GM12878 (cell line): ENCODE data around the gene MTERF1. TPM values are rescaled to one million over a fixed set of nuclear protein-coding genes. Genes with fewer than 3 reads are reported as not detected.

Experiments
- ATAC-seq: fragments of 200-7000 bp; cut with Tn5 transposase; 3 replicates; pipeline ENCODE4 v1.9.1; 2020; ENCODE audit warnings: mild to moderate bottlenecking, moderate library complexity
- BruUV-seq: library from RNA; stranded (reverse); fragments of 400-500 nt; replicated peaks from 2 replicates; lab custom pipeline; 2021; lab: Mats Ljungman, UMichigan
- CTCF ChIA-PET: fragments of 300-600 bp; sonication (Branson Sonifier 250); formaldehyde crosslinking; extraction: SDS; loops from one replicate; lab custom pipeline; 2021; ENCODE audit warnings: inconsistent platforms; lab: Yijun Ruan, JAX
- POLR2A ChIA-PET: fragments of 350-600 bp; formaldehyde crosslinking; extraction: SDS; loops from one replicate; lab custom pipeline; 2021; ENCODE audit warnings: inconsistent platforms; lab: Charles Lee
- RAD21 ChIA-PET: fragments of 300-600 bp; sonication (Branson Sonifier 250); formaldehyde crosslinking; loops from one replicate; lab custom pipeline; 2023; ENCODE audit warnings: antibody characterized with exemption; ENCODE audit not compliant: unreplicated experiment; lab: Charles Lee
- SMC1A ChIA-PET: fragments of 300-600 bp; sonication (Branson Sonifier 250); formaldehyde crosslinking; loops from one replicate; lab custom pipeline; 2023; ENCODE audit not compliant: unreplicated experiment, uncharacterized antibody; lab: Charles Lee
- DNase-seq: peaks from one replicate; pipeline ENCODE4 v3.0.0-alpha.2; 2011; ENCODE audit warnings: low read depth, low spot score
- FAIRE-seq: peaks from 3 replicates; lab custom pipeline; 2011; peaks lifted over from hg19 to GRCh38; lab: Jason Lieb, UNC
- H2AFZ ChIP-seq: 2 replicates; pipeline ENCODE4 v1.6.0; 2011; ENCODE audit warnings: low read depth, low read length, control low read depth; ENCODE audit not compliant: control insufficient read depth
- H3K27ac ChIP-seq: 2 replicates; pipeline ENCODE4 v1.5.1; 2011; ENCODE audit warnings: control low read depth; ENCODE audit not compliant: control insufficient read depth, insufficient read depth
- H3K27me3 ChIP-seq, 2 experiments: replicated peaks in 1 of 2; 2 replicates each; pipeline versions ENCODE4 v1.6.0 to v1.6.1; 2011; ENCODE audit warnings: low read length in 1 of 2; ENCODE audit not compliant: control insufficient read depth in 2 of 2, insufficient read depth in 2 of 2
- H3K36me3 ChIP-seq, 2 experiments: 2 replicates each; pipeline ENCODE4 v1.5.1; 2011; ENCODE audit warnings: low read length in 1 of 2; ENCODE audit not compliant: control insufficient read depth in 2 of 2, insufficient read depth in 2 of 2
- H3K4me1 ChIP-seq: 2 replicates; pipeline ENCODE4 v1.6.1; 2011; ENCODE audit warnings: mild to moderate bottlenecking, low read length, moderate library complexity, mixed read lengths; ENCODE audit not compliant: control insufficient read depth, insufficient read depth
- H3K4me2 ChIP-seq: 2 replicates; pipeline ENCODE4 v1.6.0; 2011; ENCODE audit warnings: control low read depth; ENCODE audit not compliant: control insufficient read depth, insufficient read depth
- H3K4me3 ChIP-seq: fragments of 200-600 bp; sonication (generic); 2 replicates; pipeline ENCODE4 v1.5.1; 2016
- H3K79me2 ChIP-seq: 2 replicates; pipeline ENCODE4 v1.6.0; 2011; ENCODE audit warnings: low read length; ENCODE audit not compliant: control insufficient read depth, insufficient read depth
- H3K9ac ChIP-seq: 2 replicates; pipeline ENCODE4 v1.8.0; 2011; ENCODE audit warnings: low read length, control low read depth, mixed read lengths; ENCODE audit not compliant: control insufficient read depth, insufficient read depth
- H3K9me3 ChIP-seq: replicated peaks from 3 replicates; pipeline ENCODE4 v1.5.1; 2011; ENCODE audit warnings: mild to moderate bottlenecking, low read length; ENCODE audit not compliant: control insufficient read depth, insufficient read depth
- H4K20me1 ChIP-seq: 2 replicates; pipeline ENCODE4 v1.6.0; 2011; ENCODE audit not compliant: control insufficient read depth, insufficient read depth
- BACH1 ChIP-seq: fragments of 450-650 bp; IDR thresholded peaks from 2 replicates; pipeline ENCODE4 v1.6.1; 2017; ENCODE audit warnings: mild to moderate bottlenecking, borderline replicate concordance
- CBFB ChIP-seq: IDR thresholded peaks from 2 replicates; pipeline ENCODE4 v1.6.1; 2016; ENCODE audit warnings: antibody characterized with exemption, low read depth
- EED ChIP-seq: sonication (generic); IDR thresholded peaks from 2 replicates; pipeline ENCODE4 v1.6.1; 2016; ENCODE audit warnings: antibody characterized with exemption, low read depth
- EGR1 ChIP-seq, 2 experiments: IDR thresholded peaks; 1 replicate in 1 of 2; 2 replicates in 1 of 2; pipeline ENCODE4 v1.6.1; 2011 to 2012; ENCODE audit warnings: low read depth in 2 of 2, low read length in 2 of 2, borderline replicate concordance in 1 of 2, mild to moderate bottlenecking in 1 of 2, moderate library complexity in 1 of 2
- NRF1 ChIP-seq: conservative IDR thresholded peaks from 2 replicates; pipeline ENCODE4 v1.6.1; 2011; ENCODE audit warnings: mild to moderate bottlenecking, low read depth, low read length, improper control_type of control experiment
- POLR2AphosphoS2 ChIP-seq: IDR thresholded peaks from 2 replicates; pipeline ENCODE4 v1.6.1; 2011; ENCODE audit warnings: low read depth, mild to moderate bottlenecking, low read length, improper control_type of control experiment, moderate library complexity
- RAD21 ChIP-seq: IDR thresholded peaks from 2 replicates; pipeline ENCODE4 v1.6.1; 2011; ENCODE audit warnings: mild to moderate bottlenecking, low read depth, low read length, moderate library complexity; ENCODE audit not compliant: insufficient read depth
- RELA ChIP-seq: fragments of 450-650 bp; IDR thresholded peaks from 2 replicates; pipeline ENCODE4 v1.8.0; 2014; ENCODE audit warnings: borderline replicate concordance; ENCODE audit not compliant: partially characterized antibody
- SIN3A ChIP-seq: IDR thresholded peaks from 2 replicates; pipeline ENCODE4 v1.6.1; 2012; ENCODE audit warnings: low read depth, low read length, improper control_type of control experiment
- SMARCA5 ChIP-seq: fragments of 450-650 bp; IDR thresholded peaks from 2 replicates; pipeline ENCODE4 v1.6.1; 2017; ENCODE audit warnings: mild to moderate bottlenecking
- SPI1 ChIP-seq: IDR thresholded peaks from 2 replicates; pipeline ENCODE4 v1.6.1; 2011; ENCODE audit warnings: low read depth, mild to moderate bottlenecking, low read length, moderate library complexity, borderline replicate concordance; ENCODE audit not compliant: insufficient read depth
- SREBF1 ChIP-seq: IDR thresholded peaks from 2 replicates; pipeline ENCODE4 v1.6.1; 2012; ENCODE audit warnings: mild to moderate bottlenecking, low read length
- TAF1 ChIP-seq: IDR thresholded peaks from 2 replicates; pipeline ENCODE4 v1.6.1; 2011; ENCODE audit warnings: mild to moderate bottlenecking, low read depth, low read length, borderline replicate concordance
- TARDBP ChIP-seq: IDR thresholded peaks from 2 replicates; pipeline ENCODE4 v1.6.1; 2016; ENCODE audit warnings: borderline replicate concordance
- in situ Hi-C: fragments of 300-500 bp; cut with MboI; formaldehyde crosslinking; loops from 9 replicates; pipeline ENCODE4 v1.14.3; 2018; ENCODE audit warnings: mixed read lengths
- intact Hi-C: fragments of 100-400 bp; cut with micrococcal nuclease; formaldehyde crosslinking; loops from one replicate; pipeline ENCODE4 v1.14.2; 2022; ENCODE audit not compliant: unreplicated experiment
- polyA plus RNA-seq, 11 experiments: library from polyadenylated mRNA; depleted of rRNA in 4 of 11; unstranded in 6 of 11; stranded (reverse) in 5 of 11; fragments of >200 nt; fragmentation: Nextera tagmentation in 4 of 11; fragmentation: Illumina TruSeq in 1 of 11; extraction: Ambion mirVana in 4 of 11; extraction: Trizol in 1 of 11; gene quantifications; 1 replicate in 1 of 11; 2 replicates in 10 of 11; pipeline versions ENCODE4 v1.2.1 to v1.2.3, GENCODE V29; 2011 to 2016; ENCODE audit warnings: inconsistent platforms in 2 of 11, missing spikeins in 2 of 11, low read depth in 1 of 11
- total RNA-seq, 4 experiments: library from RNA; depleted of rRNA in 3 of 4; stranded (reverse); fragments of >200 nt in 3 of 4; fragmentation: Illumina TruSeq in 1 of 4; extraction: Trizol in 1 of 4; gene quantifications; 2 replicates each; pipeline versions ENCODE4 v1.2.1 to v1.2.3, GENCODE V29; 2013 to 2021
- TF ChIP-seq, protein P1 (sequence below): fragments of 450-650 bp; formaldehyde crosslinking; IDR thresholded peaks from 2 replicates; pipeline ENCODE4 v1.4.0; 2022; ENCODE audit warnings: mild to moderate bottlenecking, moderate library complexity
- TF ChIP-seq, protein P2 (sequence below): fragments of 450-650 bp; IDR thresholded peaks from 2 replicates; pipeline ENCODE4 v1.6.1; 2017; ENCODE audit warnings: mild to moderate bottlenecking, moderate library complexity

MTERF1 gene
- total and polyA plus RNA-seq, 10 of the 15 experiments (the other 5 are each of a cell fraction or from before 2014, with no cell fraction given) = 14.7 to 38.7 (median 28.0) TPM

- TF ChIP-seq, protein P1, sequence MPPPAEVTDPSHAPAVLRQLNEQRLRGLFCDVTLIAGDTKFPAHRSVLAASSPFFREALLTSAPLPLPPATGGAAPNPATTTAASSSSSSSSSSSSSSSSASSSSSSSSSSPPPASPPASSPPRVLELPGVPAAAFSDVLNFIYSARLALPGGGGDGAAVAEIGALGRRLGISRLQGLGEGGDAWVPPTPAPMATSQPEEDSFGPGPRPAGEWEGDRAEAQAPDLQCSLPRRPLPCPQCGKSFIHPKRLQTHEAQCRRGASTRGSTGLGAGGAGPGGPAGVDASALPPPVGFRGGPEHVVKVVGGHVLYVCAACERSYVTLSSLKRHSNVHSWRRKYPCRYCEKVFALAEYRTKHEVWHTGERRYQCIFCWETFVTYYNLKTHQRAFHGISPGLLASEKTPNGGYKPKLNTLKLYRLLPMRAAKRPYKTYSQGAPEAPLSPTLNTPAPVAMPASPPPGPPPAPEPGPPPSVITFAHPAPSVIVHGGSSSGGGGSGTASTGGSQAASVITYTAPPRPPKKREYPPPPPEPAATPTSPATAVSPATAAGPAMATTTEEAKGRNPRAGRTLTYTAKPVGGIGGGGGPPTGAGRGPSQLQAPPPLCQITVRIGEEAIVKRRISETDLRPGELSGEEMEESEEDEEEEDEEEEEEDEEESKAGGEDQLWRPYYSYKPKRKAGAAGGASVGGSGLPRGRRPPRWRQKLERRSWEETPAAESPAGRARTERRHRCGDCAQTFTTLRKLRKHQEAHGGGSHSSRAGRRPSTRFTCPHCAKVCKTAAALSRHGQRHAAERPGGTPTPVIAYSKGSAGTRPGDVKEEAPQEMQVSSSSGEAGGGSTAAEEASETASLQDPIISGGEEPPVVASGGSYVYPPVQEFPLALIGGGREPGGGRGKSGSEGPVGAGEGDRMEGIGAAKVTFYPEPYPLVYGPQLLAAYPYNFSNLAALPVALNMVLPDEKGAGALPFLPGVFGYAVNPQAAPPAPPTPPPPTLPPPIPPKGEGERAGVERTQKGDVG (CRISPR knock-in tag) = no peak
- no peak for TF ChIP-seq RELA
- no peak for TF ChIP-seq CBFB
- no peak for TF ChIP-seq RAD21
Observed at GRCh38 chr7:91847231-91847630, 33.3 kb downstream of the MTERF1 start (continued).

GRCh38 chr7:91846436-91846835, 34.1 kb downstream of the MTERF1 start:
- no peak for DNase-seq
- H3K36me3 ChIP-seq = no peaks in the 10 kb centered on the region
- POLR2A ChIA-PET = interaction anchor here (0.6 kb wide), 1 partner anchor 117 kb away, joined by 3 read pairs; no protein-coding TSS in a partner anchor
- intact Hi-C loops (no loop called here), in situ Hi-C loops (no loop called here)
- H3K79me2 ChIP-seq = no peaks in the 10 kb centered on the region
- TF ChIP-seq POLR2AphosphoS2 (no peak), SREBF1 (no peak), TARDBP (no peak), SMARCA5 (no peak), SIN3A (no peak), EGR1 (IDR thresholded peaks at IDR 0.05; ENCODE audit: borderline replicate concordance in 1 of 2, low read depth in 2 of 2, low read length in 2 of 2) (no peak), TAF1 (no peak), BACH1 (no peak), SPI1 (no peak), NRF1 (no peak), EED (no peak)
- TF ChIP-seq, protein P2, sequence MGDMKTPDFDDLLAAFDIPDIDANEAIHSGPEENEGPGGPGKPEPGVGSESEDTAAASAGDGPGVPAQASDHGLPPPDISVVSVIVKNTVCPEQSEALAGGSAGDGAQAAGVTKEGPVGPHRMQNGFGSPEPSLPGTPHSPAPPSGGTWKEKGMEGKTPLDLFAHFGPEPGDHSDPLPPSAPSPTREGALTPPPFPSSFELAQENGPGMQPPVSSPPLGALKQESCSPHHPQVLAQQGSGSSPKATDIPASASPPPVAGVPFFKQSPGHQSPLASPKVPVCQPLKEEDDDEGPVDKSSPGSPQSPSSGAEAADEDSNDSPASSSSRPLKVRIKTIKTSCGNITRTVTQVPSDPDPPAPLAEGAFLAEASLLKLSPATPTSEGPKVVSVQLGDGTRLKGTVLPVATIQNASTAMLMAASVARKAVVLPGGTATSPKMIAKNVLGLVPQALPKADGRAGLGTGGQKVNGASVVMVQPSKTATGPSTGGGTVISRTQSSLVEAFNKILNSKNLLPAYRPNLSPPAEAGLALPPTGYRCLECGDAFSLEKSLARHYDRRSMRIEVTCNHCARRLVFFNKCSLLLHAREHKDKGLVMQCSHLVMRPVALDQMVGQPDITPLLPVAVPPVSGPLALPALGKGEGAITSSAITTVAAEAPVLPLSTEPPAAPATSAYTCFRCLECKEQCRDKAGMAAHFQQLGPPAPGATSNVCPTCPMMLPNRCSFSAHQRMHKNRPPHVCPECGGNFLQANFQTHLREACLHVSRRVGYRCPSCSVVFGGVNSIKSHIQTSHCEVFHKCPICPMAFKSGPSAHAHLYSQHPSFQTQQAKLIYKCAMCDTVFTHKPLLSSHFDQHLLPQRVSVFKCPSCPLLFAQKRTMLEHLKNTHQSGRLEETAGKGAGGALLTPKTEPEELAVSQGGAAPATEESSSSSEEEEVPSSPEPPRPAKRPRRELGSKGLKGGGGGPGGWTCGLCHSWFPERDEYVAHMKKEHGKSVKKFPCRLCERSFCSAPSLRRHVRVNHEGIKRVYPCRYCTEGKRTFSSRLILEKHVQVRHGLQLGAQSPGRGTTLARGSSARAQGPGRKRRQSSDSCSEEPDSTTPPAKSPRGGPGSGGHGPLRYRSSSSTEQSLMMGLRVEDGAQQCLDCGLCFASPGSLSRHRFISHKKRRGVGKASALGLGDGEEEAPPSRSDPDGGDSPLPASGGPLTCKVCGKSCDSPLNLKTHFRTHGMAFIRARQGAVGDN = no peak
- RAD21 ChIA-PET = no interaction called here
- H3K9me3 ChIP-seq = no peaks in the 10 kb centered on the region; the same call in 2 of the 3 replicates
- ATAC-seq = no peak
- SMC1A ChIA-PET = no interaction called here
- no peak overlapping the region for H3K9ac ChIP-seq
- H3K4me3 ChIP-seq = no peak overlapping the region
- H3K27ac ChIP-seq = no peak overlapping the region
- no peaks in the 10 kb centered on the region for H4K20me1 ChIP-seq
- CTCF ChIA-PET = interaction anchor here (1.4 to 2.0 kb wide), 2 partner anchors 12 to 17 kb away, joined by 3 to 8 read pairs; no protein-coding TSS in a partner anchor
- peaks cover 8% of the 10 kb centered on the region; the same call in 1 of the 2 replicates for H3K4me1 ChIP-seq
- no peaks in the 10 kb centered on the region for H3K27me3 ChIP-seq
- no TSS peak for BruUV-seq
- H2AFZ ChIP-seq = no peak overlapping the region
- H3K4me2 ChIP-seq = no peak overlapping the region
- FAIRE-seq = no peak
